Renal cortical epithelial cell (primary cell): ENCODE results near the gene SPDYA. TPM values are rescaled to one million over a fixed set of nuclear protein-coding genes. Genes with fewer than 3 reads are reported as not detected.
A peak's percentile ranks its signal among the peaks of the same experiment; 100 is the strongest.

ENCODE experiments used
- DNase-seq: peaks from one replicate; pipeline ENCODE4 v3.0.0-alpha.2; 2011; ENCODE audit warnings: low read depth
- total RNA-seq: library from RNA; depleted of rRNA; stranded (reverse); fragments of >200 nt; gene quantifications from 2 replicates; pipeline ENCODE4 v1.2.3, GENCODE V29; 2014

The SPDYA gene
- total RNA-seq, 1 donor from 2014 or later: 3.5 TPM

- DNase-seq: no peak
These were observed 14.2 kb downstream of the SPDYA start for GRCh38 chr2:28824870-28825269.

- no peak for DNase-seq
These were observed 17.7 kb downstream of the SPDYA start for GRCh38 chr2:28828382-28828781.

GRCh38 chr2:28833740-28834470, 23.3 kb downstream of the SPDYA start:
- DNase-seq: no peak

GRCh38 chr2:28835781-28836180, 25.1 kb downstream of the SPDYA start:
- DNase-seq: no peak

- DNase-seq: no peak
These were observed 28.3 kb downstream of the SPDYA start for GRCh38 chr2:28838971-28839370.

GRCh38 chr2:28842042-28842441, 31.4 kb downstream of the SPDYA start:
- no peak for DNase-seq

- no peak for DNase-seq
These were observed 44.6 kb downstream of the SPDYA start for GRCh38 chr2:28855193-28855592.

GRCh38 chr2:28855977-28856376, 45.3 kb downstream of the SPDYA start:
- no peak for DNase-seq

GRCh38 chr2:28868611-28869010, 58.0 kb downstream of the SPDYA start:
- DNase-seq: no peak

- DNase-seq: peak; percentile 3
These were observed 59.0 kb downstream of the SPDYA start for GRCh38 chr2:28869494-28870145.

- DNase-seq: peak; percentile 89
These were observed 59.7 kb downstream of the SPDYA start, which contains the start of gene TRMT61B for GRCh38 chr2:28870146-28870891. TRMT61B (minus strand) TSS chr2:28870309; CDS start chr2:28870277, 32 bp downstream.

GRCh38 chr2:28871620-28872019, 61.0 kb downstream of the SPDYA start:
- DNase-seq: no peak

- DNase-seq: no peak
These were observed 69.6 kb downstream of the SPDYA start for GRCh38 chr2:28880193-28880592.

GRCh38 chr2:28893488-28893887, 82.9 kb downstream of the SPDYA start:
- DNase-seq: no peak

- peak; percentile 97 for DNase-seq
These were observed 84.0 kb downstream of the SPDYA start, which contains the start of gene WDR43 for GRCh38 chr2:28894470-28895188. WDR43 (plus strand) TSS chr2:28894667; CDS start chr2:28894699, 32 bp downstream.

GRCh38 chr2:28895189-28895893, 84.7 kb downstream of the SPDYA start:
- DNase-seq: peak; percentile 82

GRCh38 chr2:28896906-28897305, 86.3 kb downstream of the SPDYA start:
- peak; percentile 44 for DNase-seq

- DNase-seq: no peak
These were observed 87.4 kb downstream of the SPDYA start for GRCh38 chr2:28898048-28898447.
